Ishikawa (cell line): ENCODE results near the gene CELSR1.
A peak's percentile ranks its signal among the peaks of the same experiment; 100 is the strongest.

ENCODE experiments used
- CEBPB ChIP-seq: IDR thresholded peaks from 2 replicates; pipeline ENCODE4 v1.6.1; 2012
- CREB1 ChIP-seq: IDR thresholded peaks from 2 replicates; pipeline ENCODE4 v1.6.1; 2012; ENCODE audit warnings: low read depth
- EGR1 ChIP-seq: IDR thresholded peaks from 2 replicates; pipeline ENCODE4 v1.6.1; 2012
- EP300 ChIP-seq: IDR thresholded peaks from 2 replicates; pipeline ENCODE4 v1.6.1; 2012; ENCODE audit warnings: borderline replicate concordance
- FOXM1 ChIP-seq: IDR thresholded peaks from 2 replicates; pipeline ENCODE4 v1.6.1; 2012; ENCODE audit warnings: low read depth, borderline replicate concordance
- MAX ChIP-seq: IDR thresholded peaks from 2 replicates; pipeline ENCODE4 v1.6.1; 2012
- NFIC ChIP-seq: IDR thresholded peaks from 2 replicates; pipeline ENCODE4 v1.6.1; 2012
- RAD21 ChIP-seq: IDR thresholded peaks from 2 replicates; pipeline ENCODE4 v1.6.1; 2012; ENCODE audit warnings: low read depth
- REST ChIP-seq: IDR thresholded peaks from 2 replicates; pipeline ENCODE4 v1.6.1; 2012; ENCODE audit warnings: low read depth, mild to moderate bottlenecking
- TAF1 ChIP-seq: IDR thresholded peaks from 2 replicates; pipeline ENCODE4 v1.6.1; 2012; ENCODE audit warnings: low read depth, mild to moderate bottlenecking
- TCF12 ChIP-seq: IDR thresholded peaks from 2 replicates; pipeline ENCODE4 v1.6.1; 2012; ENCODE audit warnings: low read depth
- TEAD4 ChIP-seq: IDR thresholded peaks from 2 replicates; pipeline ENCODE4 v1.6.1; 2012
- USF1 ChIP-seq: IDR thresholded peaks from 2 replicates; pipeline ENCODE4 v1.6.1; 2012
- YY1 ChIP-seq: IDR thresholded peaks from 2 replicates; pipeline ENCODE4 v1.6.1; 2012; ENCODE audit warnings: low read depth
- ZBTB7A ChIP-seq: IDR thresholded peaks from 2 replicates; pipeline ENCODE4 v1.6.1; 2012; ENCODE audit warnings: low read depth

The CELSR1 gene

GRCh38 chr22:46336119-46337078 lies 201.0 kb downstream of the CELSR1 start:
- TF ChIP-seq YY1 = peak; percentile 81
- no peak for TF ChIP-seq FOXM1
- TF ChIP-seq MAX = 0 out of 2 replicates have a peak, but pooled peaks have one; percentile 34
- no peak for TF ChIP-seq REST
- TF ChIP-seq CEBPB = no peak
- no peak for TF ChIP-seq RAD21
- no peak for TF ChIP-seq CREB1
- no peak for TF ChIP-seq TEAD4
- TF ChIP-seq TCF12 = no peak
- no peak for TF ChIP-seq USF1
- TF ChIP-seq TAF1 = no peak; the same call in none of the 2 replicates
- TF ChIP-seq EP300 = no peak
- no peak for TF ChIP-seq ZBTB7A

- TF ChIP-seq TEAD4 (peak; percentile 29; the same call in 1 of the 2 replicates), USF1 (peak; percentile 62), CREB1 (0 out of 2 replicates have a peak, but pooled peaks have one; percentile 23), ZBTB7A (peak; percentile 72), CEBPB (0 out of 2 replicates have a peak, but pooled peaks have one; percentile 16), EGR1 (peak; percentile 69), NFIC (no peak), RAD21 (no peak), FOXM1 (no peak), MAX (peak; percentile 91), TAF1 (peak; percentile 97), YY1 (peak; percentile 55), EP300 (peak; percentile 51; the same call in 1 of the 2 replicates), REST (0 out of 2 replicates have a peak, but pooled peaks have one; percentile 27), TCF12 (peak; percentile 76)
Observed at GRCh38 chr22:46335201-46336118, 202.0 kb downstream of the CELSR1 start, which contains the start of gene TRMU. TRMU (plus strand) TSS chr22:46335714; CDS start chr22:46335765, 51 bp downstream.

- TF ChIP-seq YY1 = no peak
- TF ChIP-seq CEBPB = no peak
- no peak for TF ChIP-seq CREB1
- no peak for TF ChIP-seq EP300
- TF ChIP-seq REST = no peak
- no peak for TF ChIP-seq USF1
- no peak for TF ChIP-seq RAD21
- no peak for TF ChIP-seq MAX
- no peak for TF ChIP-seq EGR1
- TF ChIP-seq FOXM1 = no peak
- no peak for TF ChIP-seq TEAD4
Observed at GRCh38 chr22:46331496-46331895, 205.9 kb downstream of the CELSR1 start.
